HG03175 (cell line): ENCODE measurements around the gene CLGN.
"Not testable (repeated sequence)": the region's sequence is repeated elsewhere in the genome, so short reads cannot be mapped to it uniquely, and the experiment has no call there.

ENCODE experiments used
- ATAC-seq: cut with Tn5 transposase; IDR thresholded peaks from one replicate; pipeline ENCODE4 v1.9.1; 2021; ENCODE audit warnings: mild to moderate bottlenecking, moderate library complexity; ENCODE audit not compliant: unreplicated experiment

The CLGN gene

DNA sequence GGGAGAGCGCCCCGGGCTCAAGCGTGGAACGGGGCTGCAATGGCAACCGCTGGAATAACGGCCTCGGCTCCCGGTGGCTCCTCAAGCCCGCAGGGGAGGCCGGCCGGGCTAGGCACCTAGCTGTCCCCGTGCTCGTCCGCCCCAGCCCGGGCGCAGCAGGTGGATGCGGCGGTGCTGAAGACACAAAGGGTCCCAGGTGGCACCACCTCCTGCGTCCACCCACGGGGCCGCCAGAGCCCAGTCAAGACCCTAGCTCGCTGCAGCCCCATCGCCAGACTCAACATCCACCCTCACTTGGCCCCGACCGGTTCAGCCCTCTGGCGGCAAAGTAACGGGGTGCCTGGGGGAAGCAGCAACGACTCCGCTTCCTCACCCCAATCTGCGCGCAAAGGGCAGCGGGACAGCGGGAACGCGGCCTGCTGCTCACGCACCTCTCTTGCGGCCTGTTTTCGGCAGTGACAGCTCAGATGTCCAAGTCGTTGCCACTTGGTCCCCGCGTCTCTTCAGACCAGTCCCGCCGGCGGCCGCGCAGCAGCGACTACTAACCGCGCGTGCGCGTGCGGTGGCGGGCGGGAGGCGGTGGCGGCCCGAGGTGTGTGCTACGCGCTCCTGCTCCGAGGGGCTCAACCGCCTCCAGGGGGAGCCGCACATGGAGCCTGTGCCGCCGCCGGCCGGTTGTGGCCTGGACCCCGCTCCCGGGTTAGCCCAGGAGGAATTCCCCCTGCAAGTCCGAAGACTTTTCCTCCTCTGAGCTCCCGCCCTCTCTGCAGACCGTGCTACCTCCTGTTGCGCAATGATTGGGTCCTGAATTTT lies at the start of gene CLGN:
Gene CLGN, minus strand, starts transcription at position 543 of the 813 bp plus-strand sequence. CDS start 14,570 bp downstream, outside the sequence.
- peak; percentile 86 for ATAC-seq

- no peak for ATAC-seq
Measured at GRCh38 chr4:140472156-140472555, 44.7 kb upstream of the CLGN start.

- no peak for ATAC-seq
Measured at GRCh38 chr4:140469791-140470733, 42.6 kb upstream of the CLGN start.

DNA sequence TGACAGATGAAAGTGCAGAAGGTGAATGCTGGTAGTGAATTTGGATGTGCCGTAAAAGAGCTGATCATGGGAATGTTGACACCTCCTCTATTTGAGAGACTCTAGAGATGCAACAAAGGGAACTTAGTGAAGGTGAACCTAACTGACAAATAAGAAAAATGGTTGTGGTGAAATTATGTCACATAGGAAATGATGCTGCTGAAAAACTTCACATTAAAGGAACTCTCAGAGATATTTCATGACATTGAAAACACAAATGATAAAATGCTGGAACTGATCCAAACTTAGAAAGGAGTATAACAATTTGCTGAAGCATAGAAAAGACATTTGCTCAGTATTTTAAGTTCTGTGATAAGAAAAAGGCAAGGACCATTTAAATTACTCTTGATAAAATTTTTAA lies 38.7 kb upstream of the CLGN start:
- no peak for ATAC-seq

DNA sequence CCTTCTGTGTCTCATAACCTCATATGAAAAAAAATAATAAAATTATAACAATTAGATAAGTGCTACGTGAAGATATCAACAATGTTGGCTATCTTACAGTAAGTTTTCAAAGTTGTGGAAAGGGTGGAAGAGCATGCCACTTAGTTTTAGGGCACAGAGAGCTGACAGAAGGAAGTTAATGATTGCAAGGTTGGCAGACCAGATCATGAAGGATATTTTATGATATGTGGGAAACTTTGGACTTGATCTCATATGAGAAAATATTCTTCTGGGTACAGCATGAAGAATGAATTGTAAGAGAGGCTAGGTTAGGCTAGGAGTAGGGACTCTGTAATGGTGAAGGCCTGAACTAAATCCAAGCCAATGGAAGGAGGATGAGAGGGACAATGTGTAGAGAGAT lies 36.2 kb upstream of the CLGN start:
- ATAC-seq = no peak

- ATAC-seq = no peak
Measured at GRCh38 chr4:140463182-140463581, 35.7 kb upstream of the CLGN start.

DNA sequence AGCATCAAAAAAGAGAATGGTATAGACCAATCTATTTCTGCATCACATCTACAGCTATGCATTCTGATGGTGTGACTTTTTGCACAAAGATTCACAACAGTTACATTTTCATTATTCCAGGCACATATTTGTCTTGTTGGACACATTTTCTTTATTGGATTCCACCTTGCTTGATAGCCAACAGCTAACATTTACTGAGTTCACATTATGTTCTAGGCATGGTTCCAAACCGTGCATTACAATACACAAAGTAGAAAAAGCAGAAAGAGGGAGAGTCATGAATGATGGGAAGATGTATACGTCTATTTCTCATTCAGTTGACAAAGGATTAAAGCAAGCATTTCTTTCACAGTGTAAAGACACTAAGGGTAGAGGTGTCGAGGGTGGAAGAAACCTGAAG lies 22.9 kb upstream of the CLGN start:
- no peak for ATAC-seq

GRCh38 chr4:140448830-140449229 lies 21.4 kb upstream of the CLGN start:
- no peak for ATAC-seq

DNA sequence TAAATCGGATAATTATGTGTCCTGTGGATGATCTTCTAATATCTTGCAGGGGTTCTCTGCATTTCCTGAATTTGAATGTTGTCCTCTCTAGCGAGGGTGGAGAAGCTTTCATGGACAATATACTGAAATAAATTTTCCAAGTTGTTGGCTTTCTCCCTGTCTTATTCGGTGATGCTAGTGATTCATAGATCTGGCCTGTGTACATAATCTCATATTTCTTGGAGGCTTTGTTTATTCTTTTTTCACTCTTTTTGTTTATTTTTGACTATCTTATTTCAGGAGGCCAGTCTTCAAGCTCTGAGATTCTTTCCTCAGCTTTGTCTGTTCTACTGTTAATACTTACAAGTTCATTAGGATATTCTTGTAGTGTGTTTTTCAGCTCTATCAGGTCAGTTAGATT lies 20.7 kb upstream of the CLGN start:
- ATAC-seq = no peak

DNA sequence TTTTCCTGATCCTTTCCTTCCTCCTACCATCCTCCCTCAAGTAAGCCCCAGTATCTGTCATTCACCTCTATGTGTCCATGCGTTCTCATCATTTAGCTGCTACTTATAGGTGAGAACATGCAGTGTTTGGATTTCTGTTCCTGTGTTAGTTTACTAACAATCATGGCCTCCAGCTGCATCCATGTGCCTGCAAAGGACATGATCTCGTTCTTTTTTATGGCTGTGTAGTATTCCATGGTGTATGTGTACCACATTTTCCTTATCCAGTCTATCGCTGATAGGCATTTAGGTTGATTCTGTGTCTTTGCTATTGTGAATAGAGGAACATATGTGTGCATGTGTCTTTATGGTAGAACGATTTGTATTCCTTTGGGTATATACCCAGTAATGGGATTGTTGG lies 16.9 kb upstream of the CLGN start:
- ATAC-seq = not testable (repeated sequence)

DNA sequence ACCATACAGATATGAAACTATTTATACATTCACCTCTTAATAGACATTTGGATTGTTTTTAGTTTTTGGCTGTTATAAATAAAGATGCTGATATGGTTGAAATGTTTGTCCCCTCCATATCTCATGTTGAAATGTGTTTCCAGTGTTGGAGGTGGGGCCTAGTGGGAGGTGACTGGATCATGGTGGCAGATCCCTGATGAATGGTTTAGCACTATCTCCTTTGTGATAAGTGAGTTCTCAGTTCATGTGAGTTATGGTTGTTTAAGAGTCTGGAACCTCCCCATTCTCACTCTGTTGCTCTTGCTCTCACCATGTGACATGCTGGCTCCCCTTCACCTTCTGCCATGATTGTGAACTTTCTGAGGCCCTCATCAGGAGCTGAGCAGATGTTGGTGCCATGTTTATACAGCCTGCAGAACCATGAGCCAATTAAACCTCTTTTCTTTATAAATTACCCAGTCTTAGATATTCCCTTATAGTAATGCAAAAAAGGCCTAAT lies 12.2 kb upstream of the CLGN start:
- ATAC-seq = no peak

- no peak for ATAC-seq
Measured at GRCh38 chr4:140427919-140428471, 547 bp upstream of the CLGN start.

DNA sequence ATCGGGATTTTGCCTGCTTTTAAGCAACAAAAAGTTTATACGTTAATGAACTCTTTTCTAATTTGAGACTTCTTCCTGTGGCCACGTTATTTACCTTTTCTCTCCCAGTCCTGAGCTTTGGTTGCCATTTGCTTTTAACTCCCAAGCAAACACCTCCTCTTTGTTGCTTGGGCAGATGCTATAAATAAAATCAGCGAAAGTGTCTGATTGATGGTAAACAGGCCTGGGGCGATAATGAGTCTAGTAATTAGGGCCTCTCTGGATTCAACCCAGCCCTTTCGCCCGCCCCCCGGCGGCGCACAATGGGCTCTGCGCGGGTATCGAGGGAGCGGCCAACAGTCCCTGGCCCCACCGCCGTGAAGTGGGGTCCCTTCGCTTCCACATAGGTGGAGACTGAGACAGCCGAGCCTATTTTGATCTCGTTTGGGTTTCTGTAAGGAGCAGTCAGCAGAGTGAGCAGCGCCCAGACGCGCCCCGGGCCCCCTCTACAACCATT lies 790 bp downstream of the CLGN start:
- ATAC-seq = peak; percentile 7

GRCh38 chr4:140423106-140423505 lies 4.3 kb downstream of the CLGN start:
- ATAC-seq = no peak

- ATAC-seq = not testable (repeated sequence)
Measured at GRCh38 chr4:140413130-140413969, 14.1 kb downstream of the CLGN start.

GRCh38 chr4:140408974-140409373 lies 18.5 kb downstream of the CLGN start:
- no peak for ATAC-seq

DNA sequence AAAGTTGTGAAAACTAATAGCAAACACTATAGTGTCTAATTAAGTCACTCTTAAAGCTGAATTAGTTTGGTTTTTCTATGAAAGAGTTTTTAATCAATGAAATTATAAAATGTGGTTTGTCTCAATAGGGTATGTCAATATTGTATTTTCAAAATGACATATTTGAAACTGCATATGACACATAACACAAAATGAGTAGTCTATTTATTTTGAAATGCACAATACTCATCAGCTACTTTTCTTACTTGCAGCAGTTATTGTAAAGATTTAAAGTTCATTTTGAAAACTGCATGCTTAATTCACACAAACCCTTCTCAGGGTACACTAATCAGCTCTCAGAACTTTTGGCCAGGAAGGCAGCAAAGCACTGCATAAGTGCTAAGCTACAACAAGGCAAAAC lies 21.2 kb downstream of the CLGN start:
- ATAC-seq = no peak

- ATAC-seq = no peak
Measured at GRCh38 chr4:140400111-140400510, 27.3 kb downstream of the CLGN start.

DNA sequence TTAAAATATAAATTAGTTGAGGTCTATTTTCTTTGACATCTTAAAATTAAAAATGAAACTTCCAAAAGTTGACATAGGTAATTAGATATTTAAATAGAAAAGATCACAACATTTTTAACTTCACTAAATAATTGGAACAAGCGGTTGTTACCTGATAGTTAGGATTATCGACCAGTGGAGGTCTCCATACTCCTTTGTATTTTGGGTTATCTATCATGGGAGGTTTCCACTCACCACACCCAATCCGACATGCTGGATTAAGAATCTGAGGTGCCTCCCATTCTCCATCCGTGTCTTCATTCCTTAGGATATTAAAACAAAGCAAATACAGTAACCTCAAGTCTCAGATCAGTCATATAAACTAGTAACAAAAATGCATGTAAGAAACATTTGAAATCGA lies 31.8 kb downstream of the CLGN start:
- no peak for ATAC-seq

- no peak for ATAC-seq
Measured at GRCh38 chr4:140388015-140388414, 39.4 kb downstream of the CLGN start.
